ENCODE data around the gene ME3. TPM values are rescaled to one million over a fixed set of nuclear protein-coding genes. Genes with fewer than 3 reads are reported as not detected.
A peak's percentile ranks its signal among the peaks of the same experiment; 100 is the strongest.

ME3 gene
- total RNA-seq, 1 donor from 2014 or later, result 10.8 TPM

DNA sequence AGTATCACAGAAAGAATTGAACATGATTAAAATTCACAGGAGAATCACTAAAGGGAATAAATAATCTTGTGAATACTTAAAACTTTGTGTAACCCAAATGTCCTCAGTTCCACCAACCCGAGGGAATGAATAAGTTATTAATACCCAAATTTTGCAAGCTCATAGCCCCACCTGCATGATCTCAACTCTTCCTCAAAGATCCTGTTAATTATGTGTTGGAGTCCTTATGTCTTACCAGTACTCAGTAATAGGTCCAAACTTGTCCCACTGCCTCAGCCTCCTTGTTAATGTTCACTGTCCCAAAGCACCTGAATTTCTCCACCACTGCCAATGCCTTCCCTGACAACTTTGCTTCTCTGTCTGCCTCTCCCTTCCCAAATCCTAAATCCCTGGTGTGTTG is 46.1 kb upstream of the ME3 start:
- TF ChIP-seq, protein P1, sequence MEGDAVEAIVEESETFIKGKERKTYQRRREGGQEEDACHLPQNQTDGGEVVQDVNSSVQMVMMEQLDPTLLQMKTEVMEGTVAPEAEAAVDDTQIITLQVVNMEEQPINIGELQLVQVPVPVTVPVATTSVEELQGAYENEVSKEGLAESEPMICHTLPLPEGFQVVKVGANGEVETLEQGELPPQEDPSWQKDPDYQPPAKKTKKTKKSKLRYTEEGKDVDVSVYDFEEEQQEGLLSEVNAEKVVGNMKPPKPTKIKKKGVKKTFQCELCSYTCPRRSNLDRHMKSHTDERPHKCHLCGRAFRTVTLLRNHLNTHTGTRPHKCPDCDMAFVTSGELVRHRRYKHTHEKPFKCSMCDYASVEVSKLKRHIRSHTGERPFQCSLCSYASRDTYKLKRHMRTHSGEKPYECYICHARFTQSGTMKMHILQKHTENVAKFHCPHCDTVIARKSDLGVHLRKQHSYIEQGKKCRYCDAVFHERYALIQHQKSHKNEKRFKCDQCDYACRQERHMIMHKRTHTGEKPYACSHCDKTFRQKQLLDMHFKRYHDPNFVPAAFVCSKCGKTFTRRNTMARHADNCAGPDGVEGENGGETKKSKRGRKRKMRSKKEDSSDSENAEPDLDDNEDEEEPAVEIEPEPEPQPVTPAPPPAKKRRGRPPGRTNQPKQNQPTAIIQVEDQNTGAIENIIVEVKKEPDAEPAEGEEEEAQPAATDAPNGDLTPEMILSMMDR (IDR thresholded peaks at IDR 0.05), result no peak
- H3K4me1 Mint-ChIP-seq (ENCODE audit: low read depth), result peaks cover 53% of the 10 kb centered on the region
- no peak overlapping the region for H3K4me3 Mint-ChIP-seq (ENCODE audit: unreplicated experiment)
- no peak for DNase-seq (ENCODE audit: low spot score)
- no peaks in the 10 kb centered on the region for H3K27me3 Mint-ChIP-seq (ENCODE audit: low read depth)
- peaks cover 6% of the 10 kb centered on the region for H3K36me3 Mint-ChIP-seq (ENCODE audit: low read depth)
- H3K27ac Mint-ChIP-seq (ENCODE audit: unreplicated experiment), result peak overlapping the region; percentile 38
- peaks cover 13% of the 10 kb centered on the region for H3K9me3 Mint-ChIP-seq (ENCODE audit: low read depth)

DNA sequence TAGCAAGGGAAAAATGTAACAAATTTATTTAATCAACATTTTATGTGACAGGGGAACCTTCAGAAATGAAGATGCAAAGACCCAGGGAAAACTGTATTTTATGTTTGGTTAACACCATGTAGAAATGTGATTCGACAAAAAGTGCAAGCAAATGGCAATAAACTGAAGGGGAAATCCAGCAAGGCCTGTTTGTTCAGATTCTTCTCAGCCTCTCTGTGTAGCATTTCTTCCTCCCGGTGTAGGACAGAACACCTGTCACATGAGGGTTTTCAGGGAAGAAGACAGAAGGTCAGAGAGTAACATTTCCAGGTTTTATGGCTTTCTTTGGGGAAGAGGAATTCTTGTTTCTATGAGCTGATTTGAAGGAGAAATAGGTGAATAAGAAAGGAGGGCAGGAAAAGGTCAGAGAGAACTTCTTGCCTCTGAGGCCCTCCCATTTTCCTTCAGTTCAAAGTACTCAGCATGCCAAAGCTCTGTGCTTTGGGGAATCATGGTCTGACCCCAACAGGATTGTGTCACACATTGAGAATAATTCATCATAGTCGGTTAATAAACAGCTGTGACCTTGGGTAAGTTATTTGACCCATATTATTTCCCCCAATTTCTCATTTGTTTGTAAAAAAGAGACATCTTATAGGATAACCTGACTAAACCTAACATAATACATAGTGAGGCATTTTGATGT is 45.5 kb upstream of the ME3 start:
- Mint-ChIP-seq H3K4me3 (ENCODE audit: unreplicated experiment) (no peak overlapping the region), H3K27ac (ENCODE audit: unreplicated experiment) (peak overlapping the region; percentile 84), H3K9me3 (ENCODE audit: low read depth) (peaks cover 7% of the 10 kb centered on the region), H3K36me3 (ENCODE audit: low read depth) (peaks cover 3% of the 10 kb centered on the region), H3K4me1 (ENCODE audit: low read depth) (peaks cover 50% of the 10 kb centered on the region), H3K27me3 (ENCODE audit: low read depth) (no peaks in the 10 kb centered on the region)
- TF ChIP-seq, protein P1 (IDR thresholded peaks at IDR 0.05), result no peak
- DNase-seq (ENCODE audit: low spot score), result no peak

DNA sequence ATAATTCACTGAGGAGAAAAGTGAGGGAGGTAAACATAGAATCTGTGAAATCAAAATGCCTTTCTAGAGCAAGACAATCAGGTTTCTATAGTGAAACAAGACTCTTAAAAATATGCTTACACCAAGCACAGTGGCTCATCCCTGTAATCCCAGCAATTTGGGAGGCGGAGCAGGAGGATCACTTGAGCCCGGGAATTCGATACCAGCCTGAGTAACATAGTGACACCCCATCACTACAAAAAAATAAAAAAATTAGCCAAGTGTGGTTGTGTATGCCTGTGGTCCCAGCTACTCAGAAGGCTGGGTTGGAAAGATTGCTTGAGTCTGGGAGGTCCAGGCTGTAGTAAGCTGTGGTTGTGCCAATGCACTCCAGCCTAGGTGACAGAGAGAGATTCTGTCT is 43.2 kb upstream of the ME3 start:
- Mint-ChIP-seq H3K27ac (ENCODE audit: unreplicated experiment) (no peak overlapping the region), H3K4me1 (ENCODE audit: low read depth) (peaks cover 29% of the 10 kb centered on the region), H3K9me3 (ENCODE audit: low read depth) (no peaks in the 10 kb centered on the region), H3K36me3 (ENCODE audit: low read depth) (peaks cover 1% of the 10 kb centered on the region), H3K27me3 (ENCODE audit: low read depth) (no peaks in the 10 kb centered on the region), H3K4me3 (ENCODE audit: unreplicated experiment) (no peak overlapping the region)
- TF ChIP-seq, protein P1 (IDR thresholded peaks at IDR 0.05), result no peak
- no peak for DNase-seq (ENCODE audit: low spot score)

DNA sequence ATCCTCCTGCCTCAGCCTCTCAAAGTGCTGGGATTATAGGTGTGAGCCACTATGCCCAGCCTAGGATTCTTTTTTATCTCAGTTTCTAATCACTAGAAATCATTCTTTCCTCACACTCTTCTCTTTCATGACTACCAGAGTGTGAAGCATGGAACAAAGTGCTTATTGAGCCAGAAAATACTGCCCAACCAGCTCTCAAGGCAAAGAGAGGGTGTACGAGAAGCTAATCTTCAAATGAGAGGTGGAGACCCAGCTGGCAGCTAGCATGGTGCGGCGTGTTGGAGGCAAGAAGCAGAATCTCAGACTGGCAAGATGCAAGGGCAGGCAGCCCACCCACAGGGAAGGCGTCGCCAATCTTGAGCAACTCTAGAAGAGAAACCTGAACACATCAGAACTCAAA is 41.1 kb upstream of the ME3 start:
- TF ChIP-seq, protein P1 (IDR thresholded peaks at IDR 0.05), result no peak
- Mint-ChIP-seq H3K9me3 (ENCODE audit: low read depth) (peaks cover 8% of the 10 kb centered on the region), H3K4me1 (ENCODE audit: low read depth) (peaks cover 15% of the 10 kb centered on the region), H3K27me3 (ENCODE audit: low read depth) (no peaks in the 10 kb centered on the region), H3K4me3 (ENCODE audit: unreplicated experiment) (no peak overlapping the region), H3K36me3 (ENCODE audit: low read depth) (peaks cover 7% of the 10 kb centered on the region), H3K27ac (ENCODE audit: unreplicated experiment) (no peak overlapping the region)
- DNase-seq (ENCODE audit: low spot score), result no peak

DNA sequence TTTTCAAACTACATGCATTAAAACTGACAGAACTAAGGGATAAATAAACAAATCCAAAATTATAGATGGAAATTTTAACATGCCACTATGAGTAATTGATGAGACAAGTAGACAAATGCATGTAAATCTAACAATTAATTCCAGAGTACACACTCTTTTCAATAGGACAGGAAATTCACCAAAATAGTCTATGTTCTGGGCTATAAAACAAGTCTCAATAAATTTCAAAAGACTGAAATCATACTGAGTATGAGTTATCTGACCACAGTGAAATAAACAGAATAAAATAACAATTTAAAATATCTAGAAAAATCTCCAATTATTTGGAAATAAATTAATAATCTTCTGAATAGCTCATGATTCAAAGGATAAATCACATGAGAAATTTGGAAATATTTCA is 38.5 kb upstream of the ME3 start:
- TF ChIP-seq, protein P1 (IDR thresholded peaks at IDR 0.05), result no peak
- H3K27ac Mint-ChIP-seq (ENCODE audit: unreplicated experiment), result no peak overlapping the region
- peaks cover 7% of the 10 kb centered on the region for H3K36me3 Mint-ChIP-seq (ENCODE audit: low read depth)
- no peaks in the 10 kb centered on the region for H3K27me3 Mint-ChIP-seq (ENCODE audit: low read depth)
- no peak for DNase-seq (ENCODE audit: low spot score)
- H3K4me1 Mint-ChIP-seq (ENCODE audit: low read depth), result peaks cover 7% of the 10 kb centered on the region
- H3K9me3 Mint-ChIP-seq (ENCODE audit: low read depth), result peaks cover 8% of the 10 kb centered on the region
- H3K4me3 Mint-ChIP-seq (ENCODE audit: unreplicated experiment), result no peak overlapping the region

Measured in chondrocyte (in vitro differentiated cells).